ENCODE results near the gene CDKL5.
A peak's percentile ranks its signal among the peaks of the same experiment; 100 is the strongest.
"Not testable (repeated sequence)": the region's sequence is repeated elsewhere in the genome, so short reads cannot be mapped to it uniquely, and the experiment has no call there.

The CDKL5 gene

DNA sequence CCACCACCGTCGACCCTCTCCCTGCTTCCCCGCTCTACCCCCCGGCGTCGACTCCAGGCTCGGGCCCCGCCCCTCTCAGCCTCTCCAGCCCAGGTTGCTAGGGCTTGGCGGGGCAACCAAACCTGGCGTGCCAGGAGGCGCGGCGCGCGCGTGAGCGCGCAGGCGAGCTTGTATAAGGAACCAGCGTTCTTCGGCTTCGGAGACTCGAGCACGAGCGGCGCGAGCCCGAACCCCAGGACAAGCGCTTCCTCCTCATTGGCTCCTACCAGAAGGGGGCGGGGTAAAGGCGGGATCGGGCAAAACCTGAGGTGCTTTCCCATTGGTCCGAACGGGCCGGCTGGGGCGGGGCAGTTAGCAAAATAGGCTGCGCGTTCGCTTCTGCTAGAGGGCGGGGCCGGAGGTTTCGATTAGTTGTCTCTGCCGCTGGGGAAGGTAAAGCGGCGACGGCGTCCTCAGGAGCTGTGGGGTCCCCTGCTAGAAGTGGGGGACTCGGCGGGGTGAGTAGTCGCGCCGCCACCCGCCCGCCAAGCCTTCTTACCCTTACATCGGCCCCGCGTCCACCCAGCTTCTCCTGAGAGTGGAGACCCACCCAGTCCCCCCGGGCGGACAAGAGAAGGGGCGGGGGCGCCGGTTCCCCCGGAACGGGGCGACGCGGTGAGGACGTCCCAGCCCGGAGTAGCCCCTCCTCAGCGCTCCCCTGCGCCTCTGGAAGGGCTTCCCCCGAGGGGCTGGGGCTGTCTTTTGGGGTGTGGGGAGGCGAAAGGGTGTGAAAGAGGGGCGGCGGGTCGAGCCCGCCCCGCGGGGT, at the start of gene CDKL5:
Gene CDKL5, plus strand, starts transcription at position 410 of the 805 bp plus-strand sequence. CDS start 81,489 bp downstream, outside the sequence.
- H3K27ac ChIP-seq: peak within 1 kb of the TSS in 20 of 21 experiments; percentile 29 to 86 (median 78)

DNA sequence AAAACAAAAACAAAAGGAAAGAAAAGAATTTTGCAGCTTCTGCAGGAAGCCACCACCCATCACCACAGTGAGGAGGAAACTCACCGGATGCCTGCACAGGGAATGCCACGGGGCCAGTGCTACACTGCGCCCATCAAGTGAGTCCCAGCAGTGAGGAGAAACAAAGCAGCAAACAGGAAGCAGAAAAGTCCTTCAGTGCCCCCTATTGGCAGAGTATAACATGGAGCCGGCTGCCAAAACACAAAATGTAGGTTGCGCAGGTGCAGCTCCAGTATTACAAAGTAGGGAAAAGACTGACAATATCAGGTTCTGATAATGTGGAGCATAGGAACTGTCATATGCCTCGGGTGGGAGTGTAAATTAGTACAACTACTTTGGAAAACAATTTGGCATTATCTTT, 47.6 kb upstream of the CDKL5 start:
- H3K4me3 ChIP-seq: no peak overlapping the region
- no peak overlapping the region for H3K27ac ChIP-seq

More for the DNA sequence above, at the start of gene CDKL5:
- H3K4me3 ChIP-seq: peak within 1 kb of the TSS; percentile 52 to 81 (median 74)

DNA sequence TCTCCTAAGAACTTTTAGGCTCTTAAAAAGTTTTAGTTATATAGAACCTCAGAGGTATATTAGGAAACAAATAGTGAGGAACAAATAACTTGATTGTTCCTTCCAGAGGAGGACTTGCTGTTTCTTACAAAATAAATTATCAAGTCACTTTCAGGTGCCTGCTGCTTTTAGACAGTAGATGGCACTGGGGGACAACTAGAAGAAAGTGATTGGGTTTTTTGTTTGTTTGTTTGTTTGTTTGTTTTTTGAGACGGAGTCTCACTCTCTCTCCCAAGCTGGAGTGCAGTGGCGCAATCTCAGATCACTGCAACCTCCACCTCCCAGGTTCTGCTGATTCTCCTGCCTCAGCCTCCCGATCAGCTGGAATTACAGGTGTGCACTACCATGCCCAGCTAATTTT, 35.4 kb upstream of the CDKL5 start:
- Histone ChIP-seq H3K4me3 (no peak overlapping the region), H3K27ac (no peak overlapping the region)

DNA sequence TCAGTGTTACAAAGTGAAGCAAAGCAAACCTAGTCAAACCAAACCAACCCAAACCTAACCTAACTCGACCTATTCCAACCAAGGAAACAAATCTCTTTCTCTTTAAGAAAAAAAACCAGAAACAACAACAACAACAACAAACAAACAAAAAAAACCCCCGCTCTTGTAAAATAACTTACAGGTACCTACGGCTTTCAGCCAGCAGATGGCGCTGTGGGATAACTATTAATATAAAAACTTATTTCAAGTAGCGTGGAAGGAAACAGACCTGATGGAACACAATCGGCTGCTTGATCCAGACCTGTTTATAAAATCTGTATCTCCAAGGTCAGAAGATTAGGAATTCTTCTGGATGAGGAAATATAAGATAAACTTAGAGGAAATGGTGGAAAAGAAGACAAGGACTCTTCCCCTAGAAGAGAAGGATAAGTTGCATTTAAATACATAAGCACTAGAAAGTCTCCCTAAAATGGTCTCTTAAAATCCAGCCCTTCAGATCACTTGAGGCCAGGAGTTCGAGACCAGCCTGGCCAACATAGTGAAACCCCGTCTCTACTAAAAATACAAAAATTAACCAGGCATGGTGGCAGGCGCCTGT, 34.4 kb upstream of the CDKL5 start:
- Histone ChIP-seq H3K4me3 (no peak overlapping the region), H3K27ac (no peak overlapping the region)

DNA sequence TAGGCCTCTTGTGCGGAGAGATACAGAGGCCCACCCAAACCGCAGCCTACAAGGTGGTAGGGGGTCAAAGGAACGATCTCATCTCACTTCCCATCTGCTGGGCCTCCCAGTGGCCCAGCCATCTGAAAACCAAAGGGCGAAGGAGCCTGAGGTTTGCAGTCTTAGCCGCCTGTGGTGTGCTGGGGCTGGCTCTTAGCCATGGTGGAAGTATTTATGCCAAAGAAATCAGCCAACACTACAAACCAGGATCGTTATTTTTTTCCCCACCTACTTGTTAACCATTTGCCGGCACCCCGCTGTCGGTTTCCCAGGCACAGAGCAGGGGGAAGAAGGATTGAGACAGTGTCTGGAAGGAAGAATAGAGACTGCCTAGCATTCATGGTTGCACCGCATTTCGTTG, 30.9 kb upstream of the CDKL5 start:
- H3K27ac ChIP-seq: no peak overlapping the region
- no peak overlapping the region for H3K4me3 ChIP-seq

DNA sequence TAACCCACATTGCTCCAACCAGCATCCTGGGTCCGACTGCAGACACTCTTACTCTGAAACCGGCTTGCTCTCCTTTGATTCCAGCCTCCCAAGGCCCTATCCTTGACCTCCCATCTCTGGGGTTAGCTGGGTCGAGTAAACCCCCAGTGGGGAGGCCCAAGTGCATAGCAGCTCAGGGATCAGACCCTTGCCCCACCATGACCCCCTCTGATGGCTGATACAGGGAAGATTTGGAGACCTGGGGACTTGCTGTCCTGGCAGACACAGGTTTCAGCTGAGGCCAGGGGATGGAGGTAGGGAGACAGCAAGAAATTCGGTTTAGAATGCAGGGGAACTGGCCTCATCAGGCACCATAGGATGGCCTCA, 23.6 kb upstream of the CDKL5 start:
- no peak overlapping the region for H3K4me3 ChIP-seq

DNA sequence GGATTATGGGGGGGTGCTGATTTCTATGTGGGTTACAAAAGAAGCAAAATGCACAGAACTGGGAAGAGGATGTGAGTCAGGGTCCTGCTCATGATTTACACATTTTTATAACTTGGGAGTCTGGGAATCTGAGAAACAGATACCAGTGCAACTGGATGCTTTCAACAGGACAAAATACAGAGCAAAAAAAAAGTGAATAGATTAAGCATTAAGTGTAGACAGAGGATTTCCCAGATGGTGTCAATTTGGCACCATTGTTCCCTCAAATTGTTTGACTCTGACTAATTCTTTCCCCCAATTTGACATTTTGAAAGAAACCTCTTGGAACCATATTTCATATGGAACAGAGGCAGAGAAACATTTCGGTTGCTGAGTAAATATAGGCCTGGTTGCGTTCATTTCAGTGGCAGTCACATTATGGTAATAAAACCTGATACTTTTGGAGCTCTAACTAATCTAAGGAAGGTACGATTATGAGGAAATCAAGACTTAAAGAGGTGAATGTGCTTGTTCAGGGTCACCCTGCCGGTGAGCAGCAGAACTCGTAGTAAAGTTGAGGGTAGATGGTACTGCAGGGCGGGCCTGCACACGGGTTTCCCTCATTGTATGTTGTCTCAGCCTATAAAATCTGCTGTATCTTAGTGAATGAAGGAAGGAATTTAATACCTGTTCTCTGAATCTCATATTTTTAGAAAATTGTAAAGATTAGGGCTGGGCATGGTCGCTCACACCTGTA, 18.7 kb upstream of the CDKL5 start:
- H3K4me3 ChIP-seq: no peak overlapping the region
- no peak overlapping the region for H3K27ac ChIP-seq

More for the DNA sequence above, 23.6 kb upstream of the CDKL5 start:
- no peak overlapping the region for H3K27ac ChIP-seq

DNA sequence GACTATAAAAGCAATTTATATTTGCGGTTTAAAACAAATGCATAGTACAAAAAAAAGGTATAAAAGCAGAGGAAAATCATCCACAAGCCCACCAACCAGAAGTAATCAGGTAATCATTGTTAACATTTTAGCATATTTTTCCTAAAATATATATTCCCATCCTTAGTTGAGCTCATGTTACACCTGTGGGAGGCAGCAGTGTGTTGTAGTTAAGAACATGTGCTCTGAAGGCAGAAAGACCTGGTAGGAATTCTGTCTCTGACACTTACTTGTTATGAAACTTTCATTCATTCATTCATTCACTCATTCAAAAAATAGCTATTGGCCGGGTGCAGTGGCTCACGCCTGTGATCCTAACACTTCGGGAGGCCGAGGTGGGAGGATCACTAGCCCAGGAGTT, 15.4 kb upstream of the CDKL5 start:
- Histone ChIP-seq H3K4me3 (no peak overlapping the region), H3K27ac (no peak overlapping the region)

DNA sequence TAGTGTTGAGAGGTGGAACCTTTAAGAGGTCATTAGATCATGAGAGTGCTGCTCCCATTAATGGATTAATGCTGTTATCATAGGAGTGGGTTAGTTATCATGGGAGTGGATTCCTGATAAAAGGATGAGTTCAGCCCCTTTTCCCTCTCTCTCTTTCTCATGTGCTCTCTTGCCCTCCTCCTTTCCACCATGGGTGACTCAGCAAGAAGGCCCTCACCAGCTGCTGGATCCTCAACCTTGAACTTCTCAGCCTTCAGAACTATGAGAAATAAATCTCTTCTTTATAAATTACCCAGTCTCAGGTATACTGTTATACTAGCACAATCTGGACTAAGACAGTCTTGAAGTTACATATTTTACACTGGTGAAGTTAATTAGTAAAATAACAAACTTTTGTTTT, 10.0 kb upstream of the CDKL5 start:
- H3K27ac ChIP-seq: no peak overlapping the region
- H3K4me3 ChIP-seq: no peak overlapping the region

DNA sequence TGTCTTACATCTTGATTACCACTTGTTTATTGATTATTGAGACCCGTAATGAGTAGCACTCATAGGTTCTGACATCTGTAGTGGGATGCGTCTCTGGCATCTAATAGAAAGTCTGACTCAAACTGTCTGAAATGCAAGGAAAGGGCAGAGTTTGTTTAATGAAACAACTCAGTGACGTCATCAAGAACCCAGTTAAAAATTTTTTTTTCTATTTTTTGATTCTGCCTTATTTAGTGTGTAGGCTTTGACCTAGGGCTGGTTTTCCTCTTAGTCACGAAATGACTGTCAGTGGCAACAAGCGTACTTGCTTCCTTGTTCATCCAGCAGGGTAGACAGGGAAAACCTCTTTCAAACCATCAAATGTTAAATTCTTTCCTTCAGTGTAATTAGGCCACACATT, 3.1 kb upstream of the CDKL5 start:
- no peak overlapping the region for H3K27ac ChIP-seq
- no peak overlapping the region for H3K4me3 ChIP-seq

DNA sequence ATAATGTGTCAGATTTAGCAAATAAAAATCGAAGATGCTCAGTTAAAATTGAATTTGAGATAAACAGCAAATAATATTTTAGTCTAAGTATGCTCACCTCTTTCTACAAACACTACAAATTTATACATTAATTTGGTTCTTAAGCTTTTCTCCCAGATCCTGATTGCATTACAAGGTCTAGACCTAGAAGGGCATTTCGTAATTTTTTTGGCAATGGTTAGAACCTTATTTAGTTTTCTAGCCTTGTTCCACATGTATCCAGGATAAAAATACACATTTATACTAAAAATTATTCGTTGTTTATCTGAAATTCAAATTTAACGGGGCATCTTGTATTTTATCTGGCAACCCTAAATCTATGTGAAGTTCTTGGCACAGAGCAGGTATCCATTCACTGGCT, 2.5 kb upstream of the CDKL5 start:
- Histone ChIP-seq H3K27ac (no peak overlapping the region), H3K4me3 (no peak overlapping the region)

DNA sequence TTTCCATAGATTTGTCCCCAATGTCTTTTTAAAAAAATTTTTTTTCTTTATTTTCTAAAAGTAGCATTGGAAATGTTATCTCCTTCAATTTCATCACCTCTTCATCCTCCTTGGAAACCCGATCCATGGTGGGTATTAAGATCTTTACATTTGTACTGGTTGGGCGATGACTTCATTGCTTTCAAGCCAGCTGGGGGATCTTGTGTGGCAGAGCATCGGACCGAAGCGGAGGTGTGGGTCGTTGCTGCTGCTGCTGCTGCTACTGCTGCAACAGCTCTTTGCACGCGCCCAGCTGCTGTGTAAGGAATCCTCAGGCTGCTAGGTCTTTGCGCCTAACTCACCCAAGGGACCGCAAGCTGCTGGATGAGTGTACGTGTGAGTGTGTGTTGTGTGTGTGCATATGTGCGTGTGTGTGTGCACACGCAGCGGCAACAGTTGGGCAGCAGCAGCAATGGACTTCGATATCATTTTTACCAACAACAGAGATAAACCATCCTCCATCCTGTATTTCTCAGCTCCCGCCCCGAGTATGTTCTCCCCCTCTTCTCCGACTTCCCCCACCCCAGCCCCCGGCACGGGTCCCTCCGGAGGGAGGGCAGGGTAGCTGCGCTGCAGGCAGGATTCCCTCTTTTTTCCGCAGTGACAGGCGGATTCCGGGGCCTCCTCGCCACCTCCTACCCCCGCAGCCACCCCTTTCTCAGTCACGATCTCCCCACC, 768 bp upstream of the CDKL5 start:
- Histone ChIP-seq H3K27ac (peak overlapping the region in 10 of 21 experiments; percentile 18 to 58 (median 42)), H3K4me3 (peak overlapping the region; percentile 52 to 81 (median 74))

DNA sequence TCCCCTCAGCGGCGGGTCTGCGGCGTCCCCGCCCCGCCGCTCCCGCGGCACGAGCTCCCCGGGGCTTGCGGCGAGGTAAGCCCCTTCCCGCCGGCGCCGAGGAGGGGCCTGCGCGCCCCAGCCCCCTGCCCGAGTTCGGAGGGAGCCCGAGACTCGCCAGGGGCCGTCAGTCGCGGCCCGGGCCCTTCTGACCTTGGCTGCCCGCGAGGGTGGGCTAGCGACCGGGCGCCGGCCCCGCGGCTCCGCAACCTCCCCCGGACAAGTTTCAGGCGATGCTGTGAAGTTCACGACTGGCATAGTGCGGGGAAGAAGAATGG, 554 bp downstream of the CDKL5 start:
- H3K4me3 ChIP-seq: peak overlapping the region; percentile 52 to 81 (median 74)
- peak overlapping the region in 19 of 21 experiments; percentile 31 to 86 (median 79) for H3K27ac ChIP-seq

DNA sequence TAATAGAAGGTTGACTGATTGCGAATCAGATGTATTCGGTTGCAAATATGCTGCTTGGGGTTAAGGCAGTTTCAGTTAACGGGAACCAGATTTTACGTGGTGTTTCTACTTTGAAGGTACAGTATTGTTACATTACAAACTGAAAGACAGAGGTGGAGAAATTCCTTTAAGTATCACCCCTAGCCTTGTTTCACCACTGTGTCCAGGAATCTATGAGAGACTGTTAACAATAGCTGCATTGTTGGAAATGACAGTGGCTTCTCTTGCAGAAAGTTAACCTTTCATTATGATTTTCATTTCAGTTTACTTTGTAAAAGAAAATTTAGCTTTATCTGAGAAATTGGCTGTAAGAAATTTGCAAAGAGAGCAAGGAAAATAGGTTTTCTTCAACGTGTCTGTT, 2.6 kb downstream of the CDKL5 start:
- H3K4me3 ChIP-seq: no peak overlapping the region
- H3K27ac ChIP-seq: no peak overlapping the region

DNA sequence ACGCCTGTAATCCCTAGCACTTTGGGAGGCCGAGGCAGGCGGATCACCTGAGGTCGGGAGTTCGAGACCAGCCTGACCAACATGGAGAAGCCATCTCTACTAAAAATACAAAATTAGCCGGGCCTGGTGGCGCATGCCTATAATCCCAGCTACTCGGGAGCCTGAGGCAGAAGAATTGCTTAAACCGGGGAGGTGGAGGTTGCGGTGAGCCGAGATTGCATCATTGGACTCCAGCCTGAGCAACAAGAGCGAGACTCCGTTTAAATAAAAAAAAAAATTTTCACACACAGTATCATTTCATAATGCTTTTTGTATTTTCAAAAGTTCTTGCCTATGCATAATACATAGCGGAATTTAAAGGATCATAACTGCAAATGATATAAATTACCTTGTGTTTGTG, 7.9 kb downstream of the CDKL5 start:
- H3K27ac ChIP-seq, H3K4me3 ChIP-seq: not testable (repeated sequence)

DNA sequence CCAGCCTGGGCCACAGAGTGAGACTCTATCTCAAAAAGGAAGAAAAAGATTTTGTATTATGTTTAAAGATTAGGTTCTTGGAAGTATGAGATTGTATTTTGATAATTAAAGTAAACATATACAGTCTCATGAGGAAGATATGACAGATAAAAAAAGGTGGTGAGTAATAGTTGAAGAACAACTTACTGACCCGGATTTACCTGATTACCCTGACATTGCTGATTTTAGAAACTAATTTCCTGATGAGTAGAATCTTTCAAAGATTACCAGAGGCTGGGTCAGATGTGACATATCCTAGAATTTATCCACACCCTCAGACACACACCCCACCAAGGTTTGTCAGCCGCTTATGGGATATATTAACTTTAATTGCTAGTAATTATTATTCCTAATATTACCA, 9.5 kb downstream of the CDKL5 start:
- Histone ChIP-seq H3K27ac (no peak overlapping the region), H3K4me3 (no peak overlapping the region)

DNA sequence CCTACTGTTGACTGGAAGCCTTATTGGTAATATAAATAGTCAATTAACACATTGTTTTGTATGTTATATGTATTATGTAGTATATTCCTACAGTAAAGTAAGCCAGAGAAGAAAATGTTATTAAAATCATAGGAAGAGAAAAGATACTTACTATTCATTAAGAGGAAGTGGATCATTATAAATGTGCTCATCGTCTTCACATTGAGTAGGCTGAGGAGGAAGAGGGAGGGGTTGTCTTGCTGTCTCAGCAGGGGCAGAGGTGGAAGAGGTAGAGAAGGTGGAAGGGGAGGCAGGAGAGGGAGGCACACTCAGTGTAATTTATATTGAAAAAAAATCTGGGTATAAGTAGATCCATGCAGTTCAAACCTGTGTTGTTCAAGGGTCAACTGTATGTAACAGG, 10.6 kb downstream of the CDKL5 start:
- H3K4me3 ChIP-seq: no peak overlapping the region
- H3K27ac ChIP-seq: no peak overlapping the region

DNA sequence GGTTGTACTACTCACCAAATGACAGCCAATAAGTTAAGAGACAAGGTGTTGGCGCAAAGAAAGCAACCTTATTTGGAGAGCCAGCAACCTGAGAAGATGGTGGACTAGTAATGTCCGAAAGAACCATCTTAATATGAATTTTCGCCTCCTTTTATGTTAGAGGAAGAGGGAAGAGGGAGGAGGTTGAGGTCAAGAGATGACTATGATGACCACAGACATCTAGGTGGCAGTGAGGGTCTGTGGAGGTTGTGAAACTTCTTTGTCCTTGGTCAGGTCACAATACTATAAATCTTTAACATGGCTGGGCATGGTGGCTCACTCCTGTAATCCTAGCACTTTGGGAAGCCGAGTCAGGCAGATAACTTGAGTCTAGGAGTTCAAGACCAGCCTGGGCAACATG, 15.4 kb downstream of the CDKL5 start:
- Histone ChIP-seq H3K4me3 (no peak overlapping the region), H3K27ac (no peak overlapping the region)

DNA sequence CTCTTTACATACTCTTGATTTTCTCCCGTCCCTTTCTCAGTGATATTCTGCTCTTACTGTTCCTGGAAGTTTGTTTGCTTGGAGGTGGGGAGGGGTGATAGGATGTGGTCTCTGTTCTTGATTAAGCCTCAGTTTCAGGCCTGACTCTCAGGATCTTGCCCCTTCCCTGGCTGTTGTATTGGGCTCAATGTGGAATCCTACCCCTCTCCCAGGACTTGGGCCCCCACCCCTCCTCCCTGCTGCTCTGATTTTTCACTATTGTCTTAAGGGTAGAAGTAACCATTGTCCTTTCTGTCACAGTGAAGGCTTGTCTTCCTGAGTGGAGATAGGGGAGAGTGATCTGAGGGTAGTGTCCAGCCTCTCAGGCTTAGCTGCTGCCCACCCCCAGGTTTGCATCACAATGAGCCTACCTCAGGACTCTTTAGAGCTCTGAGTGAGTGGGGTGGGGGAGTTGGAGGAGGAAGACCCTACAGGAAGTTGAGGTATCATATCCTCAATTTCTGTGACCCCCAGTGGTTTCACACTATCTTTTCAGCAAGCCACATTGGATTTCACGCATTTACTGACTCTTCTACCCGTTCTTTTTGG, 16.5 kb downstream of the CDKL5 start:
- Histone ChIP-seq H3K4me3 (no peak overlapping the region), H3K27ac (no peak overlapping the region)

DNA sequence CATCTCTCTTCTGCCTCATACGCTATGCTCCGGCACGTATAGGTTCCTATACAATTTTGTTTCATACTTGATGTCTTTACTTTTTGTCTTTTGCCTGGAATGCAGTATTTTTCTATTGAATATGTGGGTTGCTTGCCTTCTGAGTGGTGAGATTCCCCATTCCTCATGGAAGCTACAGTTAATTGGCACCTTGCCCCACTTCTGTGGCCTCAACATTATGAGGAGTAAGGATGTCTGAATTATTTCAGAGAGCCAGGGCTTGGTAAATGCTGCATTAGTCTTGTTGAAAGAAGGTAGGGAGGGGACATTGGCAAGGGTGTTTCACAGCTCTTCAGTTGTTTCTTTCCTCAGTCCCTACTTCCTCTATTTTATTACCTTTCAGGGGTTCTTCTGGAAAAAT, 23.0 kb downstream of the CDKL5 start:
- H3K4me3 ChIP-seq: no peak overlapping the region
- no peak overlapping the region for H3K27ac ChIP-seq
